IPS-20b (cell line): ENCODE data around the gene RNASET2.

Experiments used
- H3K27ac ChIP-seq: one replicate; pipeline ENCODE4 v1.5.1; 2013; ENCODE audit warnings: low read length
- H3K27me3 ChIP-seq: 2 replicates; pipeline ENCODE4 v1.6.1; 2013; ENCODE audit warnings: mild to moderate bottlenecking, low read length, inconsistent platforms; ENCODE audit not compliant: insufficient read depth
- H3K36me3 ChIP-seq: 2 replicates; pipeline ENCODE4 v1.6.1; 2013; ENCODE audit warnings: low read depth, mild to moderate bottlenecking, inconsistent platforms, low read length, moderate library complexity; ENCODE audit not compliant: insufficient read depth
- H3K4me1 ChIP-seq: 2 replicates; pipeline ENCODE4 v1.6.1; 2013; ENCODE audit warnings: mild to moderate bottlenecking, control low read depth, inconsistent platforms, low read length, moderate library complexity; ENCODE audit not compliant: insufficient read depth
- H3K4me3 ChIP-seq: 2 replicates; pipeline ENCODE4 v1.5.1; 2013; ENCODE audit warnings: mild to moderate bottlenecking, low read length, inconsistent platforms
- H3K9ac ChIP-seq: 2 replicates; pipeline ENCODE4 v1.6.1; 2013; ENCODE audit warnings: low read depth, mild to moderate bottlenecking, inconsistent platforms, low read length, moderate library complexity
- H3K9me3 ChIP-seq: 2 replicates; pipeline ENCODE4 v1.6.1; 2013; ENCODE audit warnings: mild to moderate bottlenecking, low read depth, low read length, inconsistent platforms; ENCODE audit not compliant: insufficient read depth

Gene RNASET2

DNA sequence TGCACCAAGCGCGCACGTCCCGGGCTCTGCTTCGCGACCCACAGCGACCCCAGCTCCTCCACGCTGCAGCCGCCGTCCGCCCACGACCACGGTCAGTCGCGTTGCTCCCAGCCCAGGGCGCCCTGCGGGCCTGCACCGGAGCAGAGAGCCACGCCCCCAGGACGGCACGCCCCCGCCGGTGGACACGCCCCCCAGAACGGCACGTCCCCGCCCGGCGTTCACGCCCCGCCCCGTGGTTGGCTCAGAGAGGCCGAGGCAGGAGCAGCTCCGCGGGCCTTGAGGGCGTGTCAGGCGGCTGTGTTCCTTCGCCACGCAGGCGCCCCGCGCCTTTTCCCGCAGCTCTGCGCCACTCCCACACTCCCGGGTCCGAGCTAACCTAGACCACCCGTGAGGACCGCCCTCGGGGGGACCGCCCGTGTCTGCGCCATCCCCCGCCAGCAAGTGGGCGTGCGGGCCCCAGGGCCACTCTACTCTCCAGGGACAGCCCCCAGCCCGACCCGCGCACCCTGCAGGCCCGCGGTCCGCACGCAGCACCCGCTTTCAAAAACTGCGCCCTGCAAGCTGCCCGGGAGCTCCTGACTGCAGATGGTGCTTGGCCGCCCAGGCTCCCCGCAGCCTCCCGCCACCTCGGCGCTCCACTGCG lies at the start of gene RNASET2:
RNASET2 (minus strand) TSS at position 107 of the 643 bp plus-strand sequence. CDS start 368 bp downstream, outside the sequence.
- Histone ChIP-seq H3K27me3 (peaks cover 23% of the 10 kb centered on the region), H3K4me1 (peaks cover 7% of the 10 kb centered on the region; the same call in 1 of the 2 replicates), H3K9me3 (no peaks in the 10 kb centered on the region), H3K36me3 (no peaks in the 10 kb centered on the region), H3K4me3 (peak within 1 kb of the TSS; percentile 80), H3K27ac (no peak within 1 kb of the TSS), H3K9ac (peak within 1 kb of the TSS; percentile 61; the same call in 1 of the 2 replicates)

DNA sequence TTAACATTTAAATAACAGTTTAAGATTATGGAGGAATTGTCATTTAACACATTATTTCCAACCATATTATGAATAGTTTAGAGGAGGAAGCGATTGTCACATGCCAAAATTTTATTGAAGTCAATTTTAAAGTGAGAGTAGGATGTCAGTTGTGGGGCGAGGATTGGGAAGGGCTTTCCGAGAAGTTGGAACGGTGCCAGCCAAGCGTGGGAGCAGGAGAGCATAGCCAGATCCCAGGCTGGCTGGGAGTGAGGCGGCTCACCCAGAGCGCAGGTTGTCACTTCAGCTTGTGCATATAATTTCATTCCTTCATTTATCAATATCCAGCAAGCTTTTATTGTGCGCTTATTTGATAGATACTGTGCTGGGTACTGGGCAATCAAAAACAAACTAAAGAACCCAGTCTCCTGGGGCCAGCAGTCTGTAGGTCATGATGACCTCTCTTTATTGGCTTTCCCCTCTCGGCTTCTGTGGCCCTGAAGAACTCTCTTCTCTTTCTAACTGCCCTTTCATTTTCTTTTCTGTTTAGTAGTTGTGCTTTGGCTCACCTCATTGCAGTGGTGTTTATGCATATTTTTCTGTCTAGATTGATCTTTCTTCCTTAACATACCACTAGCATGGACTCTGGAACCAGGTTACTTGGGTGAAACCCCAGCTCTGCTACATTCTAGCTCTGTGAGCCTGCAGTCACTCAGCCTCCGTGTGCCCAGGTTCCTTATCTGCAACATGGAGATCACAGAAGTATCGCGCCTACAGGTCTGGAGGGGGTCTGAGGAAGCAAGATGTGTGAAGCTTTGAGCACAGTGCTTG lies 49.2 kb upstream of the RNASET2 start:
- no peak overlapping the region for H3K27ac ChIP-seq
- H3K4me1 ChIP-seq, result peaks cover 3% of the 10 kb centered on the region
- H3K4me3 ChIP-seq, result no peak overlapping the region
- H3K9me3 ChIP-seq, result no peaks in the 10 kb centered on the region
- peaks cover 87% of the 10 kb centered on the region for H3K36me3 ChIP-seq
- H3K27me3 ChIP-seq, result no peaks in the 10 kb centered on the region
- no peak overlapping the region for H3K9ac ChIP-seq

DNA sequence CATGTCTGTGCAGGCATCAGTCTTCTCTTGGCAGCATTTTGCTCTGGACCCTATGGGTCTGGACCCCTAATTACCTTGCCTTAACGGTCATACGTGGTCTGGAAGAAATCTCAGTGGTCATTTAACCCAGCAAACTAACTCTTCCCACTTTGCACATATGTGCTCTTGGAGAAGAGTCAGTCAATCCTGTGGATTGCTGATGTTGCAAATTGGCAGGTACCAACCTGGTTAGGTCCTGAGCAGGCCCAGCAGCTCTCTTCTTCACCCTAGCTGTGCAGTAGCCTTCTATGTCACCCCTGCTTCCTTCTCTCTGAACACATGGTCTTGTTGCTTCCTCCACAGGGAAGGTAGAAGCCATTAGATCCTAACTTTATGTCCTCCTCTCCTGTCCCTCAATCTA lies 44.4 kb upstream of the RNASET2 start:
- peak overlapping the region; percentile 94; the same call in 1 of the 2 replicates for H3K9ac ChIP-seq
- H3K27me3 ChIP-seq, result no peaks in the 10 kb centered on the region
- peaks cover 56% of the 10 kb centered on the region for H3K36me3 ChIP-seq
- peak overlapping the region; percentile 97 for H3K4me3 ChIP-seq
- H3K27ac ChIP-seq, result no peak overlapping the region
- H3K9me3 ChIP-seq, result no peaks in the 10 kb centered on the region
- H3K4me1 ChIP-seq, result peaks cover 6% of the 10 kb centered on the region

DNA sequence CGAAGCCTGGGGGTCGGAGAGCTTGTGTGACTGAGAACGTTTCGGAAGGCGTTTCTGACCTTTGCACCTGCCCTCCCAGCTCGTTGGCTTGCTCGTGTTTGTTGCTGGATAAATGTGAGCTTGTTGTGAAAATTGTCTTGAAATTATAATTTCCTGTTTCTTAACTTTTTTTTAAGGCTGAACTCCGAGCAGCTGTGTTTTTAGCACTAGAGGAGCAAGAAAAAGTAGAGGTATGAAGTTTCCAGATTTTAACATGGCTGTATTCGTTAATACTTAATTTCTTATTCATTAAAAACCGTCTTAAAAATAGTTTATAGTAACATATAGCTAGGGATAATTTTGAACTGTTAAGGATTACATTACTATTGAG lies 43.5 kb upstream of the RNASET2 start:
- Histone ChIP-seq H3K27me3 (no peaks in the 10 kb centered on the region), H3K36me3 (peaks cover 52% of the 10 kb centered on the region), H3K9me3 (no peaks in the 10 kb centered on the region), H3K4me3 (peak overlapping the region; percentile 97), H3K27ac (no peak overlapping the region), H3K9ac (peak overlapping the region; percentile 94), H3K4me1 (peaks cover 6% of the 10 kb centered on the region)

- Histone ChIP-seq H3K4me1 (peaks cover 6% of the 10 kb centered on the region), H3K9me3 (no peaks in the 10 kb centered on the region), H3K27ac (no peak within 1 kb of the TSS), H3K27me3 (no peaks in the 10 kb centered on the region), H3K36me3 (peaks cover 47% of the 10 kb centered on the region), H3K9ac (peak within 1 kb of the TSS; percentile 94), H3K4me3 (peak within 1 kb of the TSS; percentile 97)
Observed at GRCh38 chr6:166999145-166999883, 43.0 kb upstream of the RNASET2 start, which contains the start of gene CEP43. Gene CEP43 (plus strand): TSS chr6:166999397. CDS start chr6:166999413, 16 bp downstream.

GRCh38 chr6:166998256-166999144 lies 42.1 kb upstream of the RNASET2 start:
- no peaks in the 10 kb centered on the region for H3K9me3 ChIP-seq
- peak overlapping the region; percentile 84 for H3K4me3 ChIP-seq
- peak overlapping the region; percentile 80; the same call in 1 of the 2 replicates for H3K9ac ChIP-seq
- H3K4me1 ChIP-seq, result peaks cover 6% of the 10 kb centered on the region
- H3K27me3 ChIP-seq, result no peaks in the 10 kb centered on the region
- H3K27ac ChIP-seq, result no peak overlapping the region
- H3K36me3 ChIP-seq, result peaks cover 39% of the 10 kb centered on the region

DNA sequence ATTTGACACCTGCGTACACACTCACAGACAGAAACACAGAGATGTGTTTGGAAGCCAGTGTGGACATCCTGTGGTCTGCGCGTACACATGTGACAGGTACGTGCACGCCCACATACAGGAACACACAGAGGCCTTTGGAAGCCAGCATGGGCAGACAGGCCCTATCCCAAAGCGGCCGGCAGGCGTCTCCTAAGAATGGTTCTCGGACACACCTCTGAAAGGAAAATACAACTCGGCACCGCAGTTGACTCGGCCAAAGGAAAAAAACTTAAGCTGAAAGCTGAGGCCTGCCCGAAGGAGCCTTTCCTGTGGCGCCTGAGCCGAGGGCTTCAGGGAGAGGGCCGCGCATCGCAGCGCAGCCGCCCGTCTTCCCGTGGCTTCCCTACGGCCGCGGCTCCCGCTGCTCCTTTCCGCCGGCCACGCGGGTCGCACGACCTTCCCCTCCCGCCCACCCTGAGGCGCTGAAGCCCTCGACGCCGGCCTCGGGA lies 41.5 kb upstream of the RNASET2 start:
- Histone ChIP-seq H3K4me3 (peak overlapping the region; percentile 84), H3K36me3 (peaks cover 32% of the 10 kb centered on the region), H3K9ac (no peak overlapping the region), H3K27me3 (no peaks in the 10 kb centered on the region), H3K27ac (no peak overlapping the region), H3K4me1 (peaks cover 6% of the 10 kb centered on the region), H3K9me3 (no peaks in the 10 kb centered on the region)

- peak overlapping the region; percentile 84 for H3K4me3 ChIP-seq
- H3K4me1 ChIP-seq, result peaks cover 6% of the 10 kb centered on the region
- no peaks in the 10 kb centered on the region for H3K27me3 ChIP-seq
- H3K36me3 ChIP-seq, result peaks cover 27% of the 10 kb centered on the region
- H3K9me3 ChIP-seq, result no peaks in the 10 kb centered on the region
- no peak overlapping the region for H3K27ac ChIP-seq
- no peak overlapping the region for H3K9ac ChIP-seq
Observed at GRCh38 chr6:166997348-166997747, 41.0 kb upstream of the RNASET2 start.

DNA sequence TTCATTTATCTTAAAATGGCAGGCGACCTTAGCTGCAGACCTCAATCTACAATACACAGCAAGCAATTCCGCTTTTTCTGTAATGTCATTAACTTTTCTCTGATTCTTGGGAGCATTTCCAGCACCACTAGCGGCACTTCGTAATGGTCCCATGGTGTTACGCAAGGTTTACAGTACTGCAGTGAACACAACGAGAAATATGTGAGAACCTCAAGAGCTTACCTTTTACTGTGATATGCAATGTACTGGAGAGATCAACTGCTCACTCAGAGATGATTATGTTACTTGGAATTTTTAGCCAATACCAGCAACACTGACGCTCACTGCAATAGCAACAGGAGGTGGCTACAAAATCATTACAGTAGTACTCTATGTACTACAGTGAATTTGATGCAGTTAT lies 40.1 kb upstream of the RNASET2 start:
- no peak overlapping the region for H3K27ac ChIP-seq
- H3K27me3 ChIP-seq, result no peaks in the 10 kb centered on the region
- no peaks in the 10 kb centered on the region for H3K9me3 ChIP-seq
- peaks cover 6% of the 10 kb centered on the region for H3K4me1 ChIP-seq
- no peak overlapping the region for H3K9ac ChIP-seq
- H3K36me3 ChIP-seq, result peaks cover 18% of the 10 kb centered on the region
- no peak overlapping the region for H3K4me3 ChIP-seq

DNA sequence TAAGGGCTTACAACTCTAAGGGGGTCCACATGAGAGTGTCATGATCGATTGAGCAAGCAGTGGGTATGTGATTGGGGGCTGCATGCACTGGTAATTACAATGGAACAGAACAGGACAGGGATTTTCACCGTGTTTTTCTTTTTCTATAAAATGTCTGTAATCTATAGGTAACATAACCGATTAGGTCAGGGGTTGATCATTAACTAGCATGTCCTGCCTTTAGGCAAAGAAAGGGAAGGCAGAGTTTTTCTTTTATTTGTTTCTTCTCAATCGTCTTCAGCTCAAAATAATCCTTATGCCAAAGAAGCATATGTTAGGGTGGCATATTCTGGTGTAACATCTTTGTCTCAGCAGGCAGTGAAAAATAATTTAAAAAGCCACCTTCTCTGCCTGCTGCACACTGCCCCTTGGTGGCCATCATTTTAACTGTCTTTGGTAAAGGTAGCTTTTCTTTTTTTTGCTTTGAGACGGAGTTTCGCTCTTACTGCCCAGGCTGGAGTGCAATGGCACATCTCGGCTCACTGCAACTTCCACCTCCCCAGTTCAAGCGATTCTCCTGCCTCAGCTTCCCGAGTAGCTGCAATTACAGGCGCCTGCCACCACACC lies 33.2 kb upstream of the RNASET2 start:
- Histone ChIP-seq H3K27me3 (no peaks in the 10 kb centered on the region), H3K9ac (peak overlapping the region; percentile 6; the same call in 1 of the 2 replicates), H3K4me3 (no peak overlapping the region), H3K4me1 (peaks cover 12% of the 10 kb centered on the region), H3K27ac (no peak overlapping the region), H3K36me3 (peaks cover 8% of the 10 kb centered on the region; the same call in 1 of the 2 replicates), H3K9me3 (no peaks in the 10 kb centered on the region)
